ENCODE data around the gene KLRC4. TPM values are rescaled to one million over a fixed set of nuclear protein-coding genes. Genes with fewer than 3 reads are reported as not detected.

KLRC4 gene
- total and polyA plus RNA-seq, 10 of the 15 experiments (the other 5 are each of a cell fraction or from before 2014, with no cell fraction given), result 0.07 to 0.34 TPM; not detected in 8

DNA sequence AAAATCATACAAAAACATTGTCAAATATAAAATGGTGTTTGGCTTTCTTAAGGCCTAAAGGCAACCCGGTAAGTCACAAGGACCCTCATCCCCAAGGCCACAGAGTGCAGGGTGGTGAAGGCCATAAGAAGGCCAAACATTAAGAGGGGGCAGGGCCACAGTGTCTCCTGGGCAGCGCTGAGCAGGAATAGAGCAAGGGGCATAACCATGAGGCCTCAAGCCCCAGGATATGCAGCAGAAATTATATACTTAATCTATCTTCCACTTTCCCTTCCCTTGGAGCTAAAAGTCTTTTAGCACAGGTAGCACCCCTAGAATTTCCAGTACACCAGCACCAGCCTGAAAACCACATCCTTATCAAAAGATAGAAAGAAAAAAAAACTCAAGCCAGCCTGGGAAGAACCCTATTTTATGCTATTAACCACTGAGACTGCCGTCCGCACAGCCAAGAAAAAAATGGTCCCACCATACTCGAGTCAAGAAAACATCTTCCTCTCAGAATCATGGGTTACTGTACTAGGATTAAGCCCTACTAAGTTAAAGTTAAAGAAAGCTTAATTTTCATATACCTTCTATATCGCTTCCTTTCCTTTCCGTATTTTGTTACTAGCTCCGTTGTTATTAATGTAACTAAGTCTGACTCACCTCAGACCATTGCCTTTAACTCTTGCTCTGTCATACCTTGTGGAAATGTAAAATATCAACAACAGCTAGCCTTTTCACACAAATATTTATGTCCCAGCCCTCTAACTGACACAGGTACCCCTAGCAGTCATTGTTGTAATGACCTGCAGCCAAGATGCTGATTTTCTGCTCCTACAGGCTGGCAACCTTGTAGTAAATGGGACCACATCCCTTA lies 39.8 kb downstream of the KLRC4 start:
- TF ChIP-seq, protein P1, sequence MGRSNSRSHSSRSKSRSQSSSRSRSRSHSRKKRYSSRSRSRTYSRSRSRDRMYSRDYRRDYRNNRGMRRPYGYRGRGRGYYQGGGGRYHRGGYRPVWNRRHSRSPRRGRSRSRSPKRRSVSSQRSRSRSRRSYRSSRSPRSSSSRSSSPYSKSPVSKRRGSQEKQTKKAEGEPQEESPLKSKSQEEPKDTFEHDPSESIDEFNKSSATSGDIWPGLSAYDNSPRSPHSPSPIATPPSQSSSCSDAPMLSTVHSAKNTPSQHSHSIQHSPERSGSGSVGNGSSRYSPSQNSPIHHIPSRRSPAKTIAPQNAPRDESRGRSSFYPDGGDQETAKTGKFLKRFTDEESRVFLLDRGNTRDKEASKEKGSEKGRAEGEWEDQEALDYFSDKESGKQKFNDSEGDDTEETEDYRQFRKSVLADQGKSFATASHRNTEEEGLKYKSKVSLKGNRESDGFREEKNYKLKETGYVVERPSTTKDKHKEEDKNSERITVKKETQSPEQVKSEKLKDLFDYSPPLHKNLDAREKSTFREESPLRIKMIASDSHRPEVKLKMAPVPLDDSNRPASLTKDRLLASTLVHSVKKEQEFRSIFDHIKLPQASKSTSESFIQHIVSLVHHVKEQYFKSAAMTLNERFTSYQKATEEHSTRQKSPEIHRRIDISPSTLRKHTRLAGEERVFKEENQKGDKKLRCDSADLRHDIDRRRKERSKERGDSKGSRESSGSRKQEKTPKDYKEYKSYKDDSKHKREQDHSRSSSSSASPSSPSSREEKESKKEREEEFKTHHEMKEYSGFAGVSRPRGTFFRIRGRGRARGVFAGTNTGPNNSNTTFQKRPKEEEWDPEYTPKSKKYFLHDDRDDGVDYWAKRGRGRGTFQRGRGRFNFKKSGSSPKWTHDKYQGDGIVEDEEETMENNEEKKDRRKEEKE (IDR thresholded peaks at IDR 0.05), result no peak
- TF ChIP-seq NFYB (IDR thresholded peaks at IDR 0.05; ENCODE audit: insufficient read depth, low read depth, low read length) (no peak), PAX8 (IDR thresholded peaks at IDR 0.05) (no peak), YBX1 (IDR thresholded peaks at IDR 0.05) (no peak), ZNF622 (IDR thresholded peaks at IDR 0.05) (no peak), LARP7 (IDR thresholded peaks at IDR 0.05) (no peak), STAT3 (IDR thresholded peaks at IDR 0.05; ENCODE audit: low read depth, low read length) (no peak), POLR2AphosphoS5 (IDR thresholded peaks at IDR 0.05; ENCODE audit: low read length) (no peak), IRF4 (IDR thresholded peaks at IDR 0.05; ENCODE audit: low read depth, low read length) (no peak), RAD51 (IDR thresholded peaks at IDR 0.05) (no peak), NFYA (IDR thresholded peaks at IDR 0.05; ENCODE audit: borderline replicate concordance, low read depth, low read length) (no peak), IKZF2 (IDR thresholded peaks at IDR 0.05) (no peak), SMAD1 (IDR thresholded peaks at IDR 0.05; ENCODE audit: low read depth, partially characterized antibody) (no peak), POLR2A (IDR thresholded peaks at IDR 0.05; ENCODE audit: low read depth, low read length) (no peak), SMC3 (IDR thresholded peaks at IDR 0.05; ENCODE audit: borderline replicate concordance, low read length) (no peak), EED (IDR thresholded peaks at IDR 0.05; ENCODE audit: low read depth) (no peak)
- TF ChIP-seq, protein P2, sequence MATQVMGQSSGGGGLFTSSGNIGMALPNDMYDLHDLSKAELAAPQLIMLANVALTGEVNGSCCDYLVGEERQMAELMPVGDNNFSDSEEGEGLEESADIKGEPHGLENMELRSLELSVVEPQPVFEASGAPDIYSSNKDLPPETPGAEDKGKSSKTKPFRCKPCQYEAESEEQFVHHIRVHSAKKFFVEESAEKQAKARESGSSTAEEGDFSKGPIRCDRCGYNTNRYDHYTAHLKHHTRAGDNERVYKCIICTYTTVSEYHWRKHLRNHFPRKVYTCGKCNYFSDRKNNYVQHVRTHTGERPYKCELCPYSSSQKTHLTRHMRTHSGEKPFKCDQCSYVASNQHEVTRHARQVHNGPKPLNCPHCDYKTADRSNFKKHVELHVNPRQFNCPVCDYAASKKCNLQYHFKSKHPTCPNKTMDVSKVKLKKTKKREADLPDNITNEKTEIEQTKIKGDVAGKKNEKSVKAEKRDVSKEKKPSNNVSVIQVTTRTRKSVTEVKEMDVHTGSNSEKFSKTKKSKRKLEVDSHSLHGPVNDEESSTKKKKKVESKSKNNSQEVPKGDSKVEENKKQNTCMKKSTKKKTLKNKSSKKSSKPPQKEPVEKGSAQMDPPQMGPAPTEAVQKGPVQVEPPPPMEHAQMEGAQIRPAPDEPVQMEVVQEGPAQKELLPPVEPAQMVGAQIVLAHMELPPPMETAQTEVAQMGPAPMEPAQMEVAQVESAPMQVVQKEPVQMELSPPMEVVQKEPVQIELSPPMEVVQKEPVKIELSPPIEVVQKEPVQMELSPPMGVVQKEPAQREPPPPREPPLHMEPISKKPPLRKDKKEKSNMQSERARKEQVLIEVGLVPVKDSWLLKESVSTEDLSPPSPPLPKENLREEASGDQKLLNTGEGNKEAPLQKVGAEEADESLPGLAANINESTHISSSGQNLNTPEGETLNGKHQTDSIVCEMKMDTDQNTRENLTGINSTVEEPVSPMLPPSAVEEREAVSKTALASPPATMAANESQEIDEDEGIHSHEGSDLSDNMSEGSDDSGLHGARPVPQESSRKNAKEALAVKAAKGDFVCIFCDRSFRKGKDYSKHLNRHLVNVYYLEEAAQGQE (IDR thresholded peaks at IDR 0.05; ENCODE audit: low read depth, low read length), result no peak
- TF ChIP-seq, protein P3, sequence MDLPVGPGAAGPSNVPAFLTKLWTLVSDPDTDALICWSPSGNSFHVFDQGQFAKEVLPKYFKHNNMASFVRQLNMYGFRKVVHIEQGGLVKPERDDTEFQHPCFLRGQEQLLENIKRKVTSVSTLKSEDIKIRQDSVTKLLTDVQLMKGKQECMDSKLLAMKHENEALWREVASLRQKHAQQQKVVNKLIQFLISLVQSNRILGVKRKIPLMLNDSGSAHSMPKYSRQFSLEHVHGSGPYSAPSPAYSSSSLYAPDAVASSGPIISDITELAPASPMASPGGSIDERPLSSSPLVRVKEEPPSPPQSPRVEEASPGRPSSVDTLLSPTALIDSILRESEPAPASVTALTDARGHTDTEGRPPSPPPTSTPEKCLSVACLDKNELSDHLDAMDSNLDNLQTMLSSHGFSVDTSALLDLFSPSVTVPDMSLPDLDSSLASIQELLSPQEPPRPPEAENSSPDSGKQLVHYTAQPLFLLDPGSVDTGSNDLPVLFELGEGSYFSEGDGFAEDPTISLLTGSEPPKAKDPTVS (IDR thresholded peaks at IDR 0.05; ENCODE audit: low read depth, low read length), result no peak
- Histone ChIP-seq H3K27ac (ENCODE audit: control insufficient read depth, insufficient read depth) (no peak overlapping the region), H3K4me3 (no peak overlapping the region), H3K9me3 (replicated peaks; ENCODE audit: control insufficient read depth, insufficient read depth, low read length) (peaks cover 6% of the 10 kb centered on the region; the same call in 2 of the 3 replicates), H3K27me3 (replicated peaks in 1 of 2; ENCODE audit: control insufficient read depth in 2 of 2, insufficient read depth in 2 of 2, low read length in 1 of 2) (no peaks in the 10 kb centered on the region), H3K4me2 (ENCODE audit: control insufficient read depth, insufficient read depth) (no peak overlapping the region), H2AFZ (ENCODE audit: control insufficient read depth, low read depth, low read length) (no peak overlapping the region), H3K79me2 (ENCODE audit: control insufficient read depth, insufficient read depth, low read length) (no peaks in the 10 kb centered on the region), H3K9ac (ENCODE audit: control insufficient read depth, insufficient read depth, low read length) (no peak overlapping the region), H3K36me3 (ENCODE audit: control insufficient read depth in 2 of 2, insufficient read depth in 2 of 2, low read length in 1 of 2) (no peaks in the 10 kb centered on the region; a peak in 1 of 4 replicates), H3K4me1 (ENCODE audit: control insufficient read depth, insufficient read depth, low read length) (peaks cover 3% of the 10 kb centered on the region; the same call in 1 of the 2 replicates), H4K20me1 (ENCODE audit: control insufficient read depth, insufficient read depth) (no peaks in the 10 kb centered on the region)
- no TSS peak for BruUV-seq (replicated peaks)
- DNase-seq (ENCODE audit: low read depth, low spot score) (no peak), FAIRE-seq (no peak), ATAC-seq (no peak)
- ChIA-PET POLR2A (interaction anchor here (0.7 kb wide), 1 partner anchor 632 kb away, joined by 3 read pairs; no protein-coding TSS in a partner anchor), RAD21 (ENCODE audit: unreplicated experiment) (no interaction called here), SMC1A (ENCODE audit: uncharacterized antibody, unreplicated experiment) (interaction anchor here (1.0 kb wide), 1 partner anchor 23 kb away, joined by 4 read pairs; no protein-coding TSS in a partner anchor), CTCF (interaction anchor here (1.1 kb wide), 2 partner anchors 21 to 41 kb away, joined by 3 read pairs; no protein-coding TSS in a partner anchor)
- 81% methylated on average over 8 of the region's 8 CpGs for WGBS (ENCODE audit: insufficient coverage, insufficient replicate concordance, low lambda C conversion rate, missing lambda C conversion rate)
- in situ Hi-C loops (cut with MboI), result no loop called here
- intact Hi-C loops (cut with micrococcal nuclease; ENCODE audit: unreplicated experiment), result no loop called here
